Heart left ventricle (tissue), 13 donors: ENCODE data around the gene POU2AF2.

Experiments
- CTCF ChIP-seq, 12 donors: fragments of 200-600 bp; sonication (generic) in 4 of 12; IDR thresholded peaks; one replicate each; pipeline versions ENCODE4 v1.5.0 to v1.8.0; 2018 to 2022; ENCODE audit warnings: antibody characterized with exemption in 12 of 12, mild to moderate bottlenecking in 5 of 12
- POLR2A ChIP-seq, 2 donors: fragments of 450-650 bp; IDR thresholded peaks; one replicate each; pipeline ENCODE4 v1.6.1; 2017; ENCODE audit warnings: antibody characterized with exemption in 2 of 2, mild to moderate bottlenecking in 2 of 2, moderate library complexity in 2 of 2
- donor health status: ischemic (EF 13 %, LVEDD 7.1; RV severe dilation, severe dysfunction).
- donor health status: DM: no; HTN: yes; CAD: no.
- donor health status: DM: no; HTN: no; CAD: no.
- donor health status: ischemic (EF 25% LVEDD 6.9; RV normal size, moderate dysfunction).
- donor health status: ischemic (EF 25% LVEDD 5.7; RV mildly dilated, moderate dysfunction).
- donor health status: ischemic (EF 35%, LVEDD 5.7; RV mildly dilated, moderate dysfunction).
- donor health status: nonischemic (EF 11% LVEDD 7.7; RV severe dilation, severe dysfunction).
- donor health status: DM: yes; HTN: yes; CAD: no.
- donor health status: PGD.
- donor health status: ischemic (EF 29% LVEDD 5.4; RV normal size, mild dysfunction).
- donor health status: nonischemic (EF 23%, LVEDD 6.1; RV moderate dilation, normal function).

- no peak for TF ChIP-seq CTCF (IDR thresholded peaks at IDR 0.05)
- no peak for TF ChIP-seq POLR2A (IDR thresholded peaks at IDR 0.05)
Measured at GRCh38 chr11:111265421-111265820, 19.9 kb downstream of the POU2AF2 start.
